HG03175 (cell line): Measurements from ENCODE around the gene ARHGDIB.
A peak's percentile ranks its signal among the peaks of the same experiment; 100 is the strongest.

Source experiments
- ATAC-seq: cut with Tn5 transposase; IDR thresholded peaks from one replicate; pipeline ENCODE4 v1.9.1; 2021; ENCODE audit warnings: mild to moderate bottlenecking, moderate library complexity; ENCODE audit not compliant: unreplicated experiment

Gene ARHGDIB

GRCh38 chr12:14984036-14984435 lies 22.6 kb upstream of the ARHGDIB start:
- ATAC-seq, result no peak

GRCh38 chr12:14982991-14983390 lies 21.6 kb upstream of the ARHGDIB start:
- no peak for ATAC-seq

GRCh38 chr12:14982562-14982961 lies 21.2 kb upstream of the ARHGDIB start:
- no peak for ATAC-seq

- ATAC-seq, result no peak
Measured at GRCh38 chr12:14981049-14981448, 19.6 kb upstream of the ARHGDIB start.

- no peak for ATAC-seq
Measured at GRCh38 chr12:14979468-14979867, 18.1 kb upstream of the ARHGDIB start.

DNA sequence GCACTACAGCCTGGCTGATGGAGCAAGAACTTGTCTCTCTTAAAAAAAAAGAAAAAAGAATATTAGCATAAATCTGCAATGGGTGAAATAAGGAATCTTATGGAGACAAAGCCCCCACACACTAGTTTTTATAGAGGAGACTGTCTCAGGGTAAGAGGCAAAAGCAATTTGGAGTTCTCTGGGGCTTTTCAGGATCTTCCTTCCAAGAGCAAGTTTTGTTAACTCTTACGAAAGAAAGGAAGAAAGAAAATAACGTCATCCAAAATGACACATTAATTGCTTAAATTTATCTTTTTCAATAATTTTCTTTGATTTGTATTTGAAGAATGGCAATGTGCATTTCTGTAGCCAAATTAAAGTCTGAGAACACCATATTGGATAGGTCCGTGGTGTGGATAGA lies 15.3 kb upstream of the ARHGDIB start:
- ATAC-seq, result no peak

DNA sequence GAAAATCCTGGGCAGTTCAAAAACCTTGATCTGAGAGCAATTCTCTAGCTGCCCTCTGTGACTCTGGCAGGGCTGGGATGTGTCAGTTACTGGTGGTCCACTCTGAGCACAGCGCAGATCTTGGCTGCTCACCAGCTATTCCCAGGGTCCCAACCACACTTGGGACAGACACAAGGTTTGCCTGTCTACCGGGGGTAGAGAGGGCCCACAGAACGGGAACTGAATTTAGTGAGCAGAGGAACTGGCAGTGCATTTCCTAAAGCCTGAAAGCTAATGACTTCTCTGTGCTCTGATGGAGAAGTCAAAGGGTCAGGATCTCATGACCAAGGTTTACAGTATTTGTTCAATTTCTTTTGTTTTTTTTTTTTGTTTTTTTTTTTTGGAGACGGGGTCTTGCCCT lies 14.1 kb upstream of the ARHGDIB start:
- no peak for ATAC-seq

DNA sequence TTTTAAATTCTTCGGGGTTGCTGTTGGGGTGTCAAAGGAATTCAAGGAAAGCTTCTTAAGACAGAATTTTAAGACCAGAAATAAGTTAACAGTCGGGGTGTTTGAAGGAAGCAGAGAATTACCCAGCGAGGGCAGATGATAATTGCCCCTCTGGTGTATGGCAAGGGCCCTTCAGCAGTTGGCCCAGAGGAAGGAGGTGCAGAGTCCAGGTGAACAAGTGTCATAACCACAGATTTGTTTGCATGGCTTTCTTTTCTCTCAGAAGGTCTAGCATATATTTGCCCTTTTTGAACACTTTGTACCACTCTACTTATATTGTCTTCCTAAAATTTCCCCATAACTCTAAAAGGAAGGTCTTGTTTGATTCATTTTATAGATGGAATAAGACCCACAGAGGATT lies 13.2 kb upstream of the ARHGDIB start:
- ATAC-seq, result no peak

- ATAC-seq, result no peak
Measured at GRCh38 chr12:14972816-14973215, 11.4 kb upstream of the ARHGDIB start, which contains the start of gene PDE6H. Gene PDE6H (plus strand): TSS chr12:14973042. CDS start chr12:14978013, 4,971 bp downstream.

GRCh38 chr12:14970473-14970872 lies 9.1 kb upstream of the ARHGDIB start:
- no peak for ATAC-seq

- no peak for ATAC-seq
Measured at GRCh38 chr12:14968478-14968877, 7.1 kb upstream of the ARHGDIB start.

- no peak for ATAC-seq
Measured at GRCh38 chr12:14965221-14965620, 3.8 kb upstream of the ARHGDIB start.

DNA sequence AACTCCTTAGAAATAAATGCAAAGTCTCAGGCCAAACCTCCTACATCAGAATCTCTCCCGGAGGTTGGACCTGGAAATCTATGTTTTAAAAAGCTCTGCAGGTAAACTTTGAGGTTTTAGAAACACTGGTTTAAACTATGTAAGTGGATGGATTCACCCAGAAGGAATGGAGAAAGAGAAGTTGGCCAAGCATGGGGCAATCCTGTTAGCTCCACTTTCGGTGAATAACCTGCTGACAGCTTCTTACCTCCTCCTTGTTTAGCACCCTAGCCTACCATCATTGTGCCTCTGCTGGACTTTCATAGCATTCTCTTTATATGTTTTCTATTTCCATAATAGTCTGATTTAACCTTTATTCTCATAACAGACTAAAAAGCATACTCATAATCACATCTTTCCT lies 3.0 kb upstream of the ARHGDIB start:
- ATAC-seq, result no peak

- no peak for ATAC-seq
Measured at GRCh38 chr12:14963520-14963919, 2.1 kb upstream of the ARHGDIB start.

- ATAC-seq, result no peak
Measured at GRCh38 chr12:14962797-14963196, 1.4 kb upstream of the ARHGDIB start.

- no peak for ATAC-seq
Measured at GRCh38 chr12:14962153-14962539, 745 bp upstream of the ARHGDIB start.

GRCh38 chr12:14960548-14961465 lies 594 bp downstream of the ARHGDIB start:
- ATAC-seq, result peak; percentile 38

GRCh38 chr12:14959916-14960496 lies 1.4 kb downstream of the ARHGDIB start:
- ATAC-seq, result no peak

- no peak for ATAC-seq
Measured at GRCh38 chr12:14959463-14959862, 1.9 kb downstream of the ARHGDIB start.

DNA sequence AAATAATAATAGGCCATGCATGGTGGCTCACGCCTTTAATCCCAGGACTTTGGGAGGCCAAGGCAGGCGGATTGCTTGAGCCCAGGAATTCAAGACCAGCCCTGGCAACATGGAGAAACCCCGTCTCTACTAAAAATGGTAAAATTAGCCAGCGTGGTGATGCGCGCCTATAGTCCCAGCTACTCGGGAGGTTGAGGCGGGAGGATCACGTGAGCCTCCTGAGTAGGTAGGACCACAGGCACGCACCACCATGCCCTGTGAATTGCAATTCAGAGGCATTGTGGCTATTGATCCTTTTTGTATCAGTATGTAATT lies 2.3 kb downstream of the ARHGDIB start:
- ATAC-seq, result no peak

DNA sequence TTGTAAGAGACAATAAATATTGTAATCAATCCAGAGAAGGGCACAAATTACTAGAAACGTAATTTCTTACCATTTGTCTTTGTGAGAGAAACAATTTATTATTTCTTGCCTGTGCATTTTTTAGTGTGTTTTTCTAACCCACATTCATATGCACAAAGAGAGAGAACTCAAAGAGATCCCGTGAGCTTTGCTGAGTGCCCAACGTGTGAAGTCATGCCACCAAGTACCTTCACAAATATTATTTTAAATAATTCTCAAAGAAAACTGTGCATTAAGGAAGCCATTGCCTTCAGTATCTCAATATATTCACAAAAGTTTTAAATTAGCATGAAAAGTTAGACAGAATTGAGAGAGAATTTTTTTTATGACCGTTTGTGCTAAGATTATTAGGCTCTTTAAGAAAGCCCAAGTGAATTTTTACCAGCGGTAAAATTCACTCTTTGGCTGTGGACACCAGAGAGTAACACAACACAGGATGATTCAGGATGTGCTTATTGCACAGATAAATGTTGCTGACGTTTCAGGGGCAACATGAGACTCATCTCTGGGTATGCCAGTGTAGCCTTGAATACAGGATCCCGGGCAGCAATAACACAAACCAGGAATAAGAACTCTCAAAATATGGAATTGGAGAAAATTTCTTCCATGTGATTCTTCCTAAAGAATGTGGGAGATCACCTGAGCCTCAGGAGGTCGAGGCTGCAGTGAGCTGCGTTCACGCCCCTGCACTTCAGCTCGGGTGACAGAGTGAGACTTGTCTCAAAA lies 2.9 kb downstream of the ARHGDIB start:
- ATAC-seq, result no peak
